K562 (cell line): ENCODE measurements around the gene ZNRD2. TPM values are rescaled to one million over a fixed set of nuclear protein-coding genes. Genes with fewer than 3 reads are reported as not detected.

ENCODE experiments used
- ARID2 ChIP-seq: fragments of 450-650 bp; IDR thresholded peaks from 2 replicates; pipeline ENCODE4 v1.6.1; 2017; ENCODE audit warnings: antibody characterized with exemption, mild to moderate bottlenecking
- SOX6 ChIP-seq: fragments of 450-650 bp; IDR thresholded peaks from 2 replicates; pipeline ENCODE4 v1.6.1; 2014; ENCODE audit warnings: mild to moderate bottlenecking
- U2AF1 ChIP-seq: fragments of 200-400 bp; formaldehyde crosslinking; optimal IDR thresholded peaks from 2 replicates; pipeline ENCODE3; 2017; ENCODE audit warnings: mild to moderate bottlenecking, low read depth, low read length, moderate library complexity
- ZBTB1 ChIP-seq: sonication (generic); formaldehyde crosslinking; IDR thresholded peaks from 2 replicates; pipeline ENCODE4 v1.8.1; 2023; ENCODE audit warnings: missing genetic modification reagents, low read depth, mild to moderate bottlenecking, borderline replicate concordance
- ZNF644 ChIP-seq: fragments of 200-800 bp; sonication (Bioruptor generic); IDR thresholded peaks from 2 replicates; pipeline ENCODE4 v1.6.1; 2016; ENCODE audit warnings: low read depth, missing genetic modification characterization, missing compliant biosample characterization
- polyA plus RNA-seq, 8 experiments: library from polyadenylated mRNA; depleted of rRNA in 4 of 8; stranded (reverse) in 5 of 8; unstranded in 3 of 8; fragments of >200 nt; fragmentation: Nextera tagmentation in 2 of 8; fragmentation: Illumina TruSeq in 1 of 8; extraction: Ambion mirVana in 2 of 8; extraction: Trizol in 1 of 8; gene quantifications; 2 replicates each; pipeline versions ENCODE4 v1.2.1 to v1.2.3, GENCODE V29; 2011 to 2014; ENCODE audit warnings: inconsistent platforms in 1 of 8, missing spikeins in 1 of 8
- total RNA-seq, 7 experiments: library from RNA; depleted of rRNA in 6 of 7; stranded (reverse); fragments of >200 nt in 6 of 7; fragmentation: Illumina TruSeq in 2 of 7; extraction: Trizol in 2 of 7; gene quantifications; 2 replicates each; pipeline versions ENCODE4 v1.2.1 to v1.2.3, GENCODE V29; 2011 to 2021; ENCODE audit warnings: low replicate concordance in 1 of 7
- TF ChIP-seq, protein P1 (sequence below): fragments of 450-650 bp; IDR thresholded peaks from 2 replicates; pipeline ENCODE4 v1.6.1; 2014; ENCODE audit warnings: low read depth, mild to moderate bottlenecking, moderate library complexity, borderline replicate concordance
- TF ChIP-seq, protein P2 (sequence below), 2 experiments: fragments of 450-650 bp; IDR thresholded peaks; 2 replicates each; pipeline ENCODE4 v1.6.1; 2016; ENCODE audit warnings: mild to moderate bottlenecking in 2 of 2, borderline replicate concordance in 1 of 2, low read depth in 1 of 2, moderate library complexity in 1 of 2
- TF ChIP-seq, protein P3 (sequence below): sonication (generic); formaldehyde crosslinking; IDR thresholded peaks from 2 replicates; pipeline ENCODE4 v1.8.0; 2022; ENCODE audit warnings: mild to moderate bottlenecking, low read depth, missing genetic modification reagents
- TF ChIP-seq, protein P4 (sequence below): fragments of 450-650 bp; IDR thresholded peaks from 2 replicates; pipeline ENCODE4 v1.6.1; 2016; ENCODE audit warnings: borderline replicate concordance
- TF ChIP-seq, protein P5 (sequence below): fragments of 450-650 bp; formaldehyde crosslinking; IDR thresholded peaks from 2 replicates; pipeline ENCODE4 v1.4.0; 2020; ENCODE audit warnings: mild to moderate bottlenecking, mixed read lengths

Gene ZNRD2
- total and polyA plus RNA-seq, 9 of the 15 experiments (the other 6 are each of a cell fraction or from before 2014, with no cell fraction given), result 13.4 to 129 (median 60.4) TPM

DNA sequence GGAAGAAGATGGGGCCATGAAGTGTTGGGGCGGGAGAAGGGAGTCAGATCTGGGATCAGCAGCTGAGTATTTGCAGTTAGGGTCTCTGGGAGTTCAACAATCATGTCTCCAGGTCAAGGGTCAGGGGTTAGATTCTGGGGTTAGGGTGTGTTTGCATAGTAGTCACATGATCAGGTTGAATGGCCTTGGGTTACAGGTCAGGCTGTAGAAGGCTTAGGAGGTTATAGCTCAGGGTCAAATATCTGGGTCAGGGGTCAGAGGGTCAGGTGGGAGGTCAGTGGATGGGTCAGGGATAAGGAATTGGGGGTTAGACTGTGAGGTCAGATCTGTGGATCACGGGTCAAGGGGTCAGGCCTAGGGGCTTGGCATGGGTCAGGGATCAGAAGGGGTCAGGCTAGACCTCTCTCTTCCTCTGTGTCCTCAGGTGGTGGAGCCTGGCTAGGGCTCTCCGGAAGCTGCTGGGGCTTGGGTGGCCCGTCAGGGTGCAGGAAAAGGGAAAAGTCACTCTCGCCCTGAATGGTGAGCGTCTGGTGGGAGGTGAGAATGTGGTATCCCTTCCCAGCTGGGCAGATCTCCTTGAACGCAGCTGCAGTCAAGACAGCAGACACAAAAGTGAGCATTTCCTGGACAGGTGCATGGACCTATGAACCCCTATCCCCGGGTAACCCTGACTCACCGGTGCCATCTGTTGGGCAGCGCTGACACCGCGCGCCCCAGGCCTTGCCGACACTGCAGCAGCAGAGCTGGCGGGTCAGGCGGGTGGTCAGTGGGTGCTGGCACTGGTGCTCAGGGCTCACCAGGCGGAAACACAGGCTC is 18.5 kb upstream of the ZNRD2 start (continued):
- TF ChIP-seq, protein P1, sequence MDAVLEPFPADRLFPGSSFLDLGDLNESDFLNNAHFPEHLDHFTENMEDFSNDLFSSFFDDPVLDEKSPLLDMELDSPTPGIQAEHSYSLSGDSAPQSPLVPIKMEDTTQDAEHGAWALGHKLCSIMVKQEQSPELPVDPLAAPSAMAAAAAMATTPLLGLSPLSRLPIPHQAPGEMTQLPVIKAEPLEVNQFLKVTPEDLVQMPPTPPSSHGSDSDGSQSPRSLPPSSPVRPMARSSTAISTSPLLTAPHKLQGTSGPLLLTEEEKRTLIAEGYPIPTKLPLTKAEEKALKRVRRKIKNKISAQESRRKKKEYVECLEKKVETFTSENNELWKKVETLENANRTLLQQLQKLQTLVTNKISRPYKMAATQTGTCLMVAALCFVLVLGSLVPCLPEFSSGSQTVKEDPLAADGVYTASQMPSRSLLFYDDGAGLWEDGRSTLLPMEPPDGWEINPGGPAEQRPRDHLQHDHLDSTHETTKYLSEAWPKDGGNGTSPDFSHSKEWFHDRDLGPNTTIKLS, result no peak
- TF ChIP-seq, protein P2, sequence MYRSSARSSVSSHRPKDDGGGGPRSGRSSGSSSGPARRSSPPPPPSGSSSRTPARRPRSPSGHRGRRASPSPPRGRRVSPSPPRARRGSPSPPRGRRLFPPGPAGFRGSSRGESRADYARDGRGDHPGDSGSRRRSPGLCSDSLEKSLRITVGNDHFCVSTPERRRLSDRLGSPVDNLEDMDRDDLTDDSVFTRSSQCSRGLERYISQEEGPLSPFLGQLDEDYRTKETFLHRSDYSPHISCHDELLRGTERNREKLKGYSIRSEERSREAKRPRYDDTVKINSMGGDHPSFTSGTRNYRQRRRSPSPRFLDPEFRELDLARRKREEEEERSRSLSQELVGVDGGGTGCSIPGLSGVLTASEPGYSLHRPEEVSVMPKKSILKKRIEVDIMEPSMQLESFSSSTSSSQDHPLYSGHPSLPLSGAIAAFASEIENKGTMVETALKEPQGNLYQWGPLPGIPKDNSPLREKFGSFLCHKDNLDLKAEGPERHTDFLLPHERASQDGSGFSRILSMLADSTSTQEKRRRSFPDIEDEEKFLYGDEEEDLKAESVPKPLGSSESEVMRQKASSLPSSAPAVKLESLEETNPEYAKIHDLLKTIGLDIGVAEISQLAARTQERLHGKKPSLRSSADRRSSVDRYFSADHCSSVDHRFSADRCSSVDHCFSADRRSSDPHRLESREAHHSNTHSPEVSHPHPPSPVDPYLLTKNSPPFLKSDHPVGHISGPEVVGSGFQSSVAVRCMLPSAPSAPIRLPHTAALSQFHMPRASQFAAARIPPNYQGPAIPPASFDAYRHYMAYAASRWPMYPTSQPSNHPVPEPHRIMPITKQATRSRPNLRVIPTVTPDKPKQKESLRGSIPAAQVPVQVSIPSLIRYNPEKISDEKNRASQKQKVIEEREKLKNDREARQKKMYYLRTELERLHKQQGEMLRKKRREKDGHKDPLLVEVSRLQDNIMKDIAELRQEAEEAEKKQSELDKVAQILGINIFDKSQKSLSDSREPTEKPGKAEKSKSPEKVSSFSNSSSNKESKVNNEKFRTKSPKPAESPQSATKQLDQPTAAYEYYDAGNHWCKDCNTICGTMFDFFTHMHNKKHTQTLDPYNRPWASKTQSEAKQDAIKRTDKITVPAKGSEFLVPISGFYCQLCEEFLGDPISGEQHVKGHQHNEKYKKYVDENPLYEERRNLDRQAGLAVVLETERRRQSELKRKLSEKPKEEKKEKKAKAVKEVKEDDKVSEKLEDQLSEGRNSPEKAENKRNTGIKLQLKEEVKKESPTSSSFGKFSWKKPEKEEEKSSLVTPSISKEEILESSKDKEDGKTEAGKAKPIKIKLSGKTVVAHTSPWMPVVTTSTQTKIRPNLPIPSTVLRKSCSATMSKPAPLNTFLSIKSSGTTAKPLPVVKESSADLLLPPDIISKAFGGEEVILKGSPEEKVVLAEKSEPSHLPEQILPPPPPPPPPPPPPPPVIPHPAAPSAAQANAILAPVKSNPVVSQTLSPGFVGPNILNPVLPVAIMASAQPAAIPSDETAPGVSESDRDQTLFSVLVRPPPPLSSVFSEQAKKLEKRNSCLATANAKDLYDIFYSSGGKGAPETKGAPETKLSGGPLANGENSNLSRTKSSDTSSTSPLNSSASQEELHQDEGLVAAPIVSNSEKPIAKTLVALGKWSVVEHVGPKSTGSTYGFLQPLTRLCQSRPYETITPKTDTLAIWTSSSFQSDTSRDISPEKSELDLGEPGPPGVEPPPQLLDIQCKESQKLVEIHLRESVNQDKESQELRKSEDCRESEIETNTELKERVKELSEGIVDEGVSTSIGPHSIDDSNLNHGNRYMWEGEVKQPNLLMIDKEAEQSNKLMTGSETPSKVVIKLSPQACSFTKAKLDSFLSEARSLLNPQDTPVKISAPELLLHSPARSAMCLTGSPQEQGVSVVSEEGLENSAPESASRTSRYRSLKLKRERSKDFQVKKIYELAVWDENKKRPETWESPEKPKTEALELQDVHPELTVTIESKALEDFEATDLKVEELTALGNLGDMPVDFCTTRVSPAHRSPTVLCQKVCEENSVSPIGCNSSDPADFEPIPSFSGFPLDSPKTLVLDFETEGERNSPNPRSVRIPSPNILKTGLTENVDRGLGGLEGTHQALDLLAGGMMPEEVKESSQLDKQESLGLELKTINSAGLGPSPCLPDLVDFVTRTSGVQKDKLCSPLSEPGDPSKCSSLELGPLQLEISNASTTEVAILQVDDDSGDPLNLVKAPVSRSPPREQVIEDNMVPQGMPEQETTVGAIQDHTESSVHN (IDR thresholded peaks at IDR 0.05; ENCODE audit: borderline replicate concordance in 1 of 2, low read depth in 1 of 2), result no peak
- no peak for TF ChIP-seq U2AF1
- TF ChIP-seq, protein P3, sequence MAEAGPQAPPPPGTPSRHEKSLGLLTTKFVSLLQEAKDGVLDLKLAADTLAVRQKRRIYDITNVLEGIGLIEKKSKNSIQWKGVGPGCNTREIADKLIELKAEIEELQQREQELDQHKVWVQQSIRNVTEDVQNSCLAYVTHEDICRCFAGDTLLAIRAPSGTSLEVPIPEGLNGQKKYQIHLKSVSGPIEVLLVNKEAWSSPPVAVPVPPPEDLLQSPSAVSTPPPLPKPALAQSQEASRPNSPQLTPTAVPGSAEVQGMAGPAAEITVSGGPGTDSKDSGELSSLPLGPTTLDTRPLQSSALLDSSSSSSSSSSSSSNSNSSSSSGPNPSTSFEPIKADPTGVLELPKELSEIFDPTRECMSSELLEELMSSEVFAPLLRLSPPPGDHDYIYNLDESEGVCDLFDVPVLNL (CRISPR knock-in tag), result no peak
- no peak for TF ChIP-seq ZBTB1 (CRISPR knock-in tag)
- TF ChIP-seq, protein P4, sequence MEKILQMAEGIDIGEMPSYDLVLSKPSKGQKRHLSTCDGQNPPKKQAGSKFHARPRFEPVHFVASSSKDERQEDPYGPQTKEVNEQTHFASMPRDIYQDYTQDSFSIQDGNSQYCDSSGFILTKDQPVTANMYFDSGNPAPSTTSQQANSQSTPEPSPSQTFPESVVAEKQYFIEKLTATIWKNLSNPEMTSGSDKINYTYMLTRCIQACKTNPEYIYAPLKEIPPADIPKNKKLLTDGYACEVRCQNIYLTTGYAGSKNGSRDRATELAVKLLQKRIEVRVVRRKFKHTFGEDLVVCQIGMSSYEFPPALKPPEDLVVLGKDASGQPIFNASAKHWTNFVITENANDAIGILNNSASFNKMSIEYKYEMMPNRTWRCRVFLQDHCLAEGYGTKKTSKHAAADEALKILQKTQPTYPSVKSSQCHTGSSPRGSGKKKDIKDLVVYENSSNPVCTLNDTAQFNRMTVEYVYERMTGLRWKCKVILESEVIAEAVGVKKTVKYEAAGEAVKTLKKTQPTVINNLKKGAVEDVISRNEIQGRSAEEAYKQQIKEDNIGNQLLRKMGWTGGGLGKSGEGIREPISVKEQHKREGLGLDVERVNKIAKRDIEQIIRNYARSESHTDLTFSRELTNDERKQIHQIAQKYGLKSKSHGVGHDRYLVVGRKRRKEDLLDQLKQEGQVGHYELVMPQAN, result no peak
- no peak for TF ChIP-seq ZNF644
- TF ChIP-seq SOX6, result no peak
- no peak for TF ChIP-seq ARID2
- TF ChIP-seq, protein P5, sequence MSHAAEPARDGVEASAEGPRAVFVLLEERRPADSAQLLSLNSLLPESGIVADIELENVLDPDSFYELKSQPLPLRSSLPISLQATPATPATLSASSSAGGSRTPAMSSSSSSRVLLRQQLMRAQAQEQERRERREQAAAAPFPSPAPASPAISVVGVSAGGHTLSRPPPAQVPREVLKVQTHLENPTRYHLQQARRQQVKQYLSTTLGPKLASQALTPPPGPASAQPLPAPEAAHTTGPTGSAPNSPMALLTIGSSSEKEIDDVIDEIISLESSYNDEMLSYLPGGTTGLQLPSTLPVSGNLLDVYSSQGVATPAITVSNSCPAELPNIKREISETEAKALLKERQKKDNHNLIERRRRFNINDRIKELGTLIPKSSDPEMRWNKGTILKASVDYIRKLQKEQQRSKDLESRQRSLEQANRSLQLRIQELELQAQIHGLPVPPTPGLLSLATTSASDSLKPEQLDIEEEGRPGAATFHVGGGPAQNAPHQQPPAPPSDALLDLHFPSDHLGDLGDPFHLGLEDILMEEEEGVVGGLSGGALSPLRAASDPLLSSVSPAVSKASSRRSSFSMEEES (CRISPR knock-in tag), result peak; percentile 89
